ENCODE data around the gene TRIAP1. TPM values are rescaled to one million over a fixed set of nuclear protein-coding genes. Genes with fewer than 3 reads are reported as not detected.

TRIAP1 gene
- total RNA-seq, 1 donor from 2014 or later = 21.1 TPM

DNA sequence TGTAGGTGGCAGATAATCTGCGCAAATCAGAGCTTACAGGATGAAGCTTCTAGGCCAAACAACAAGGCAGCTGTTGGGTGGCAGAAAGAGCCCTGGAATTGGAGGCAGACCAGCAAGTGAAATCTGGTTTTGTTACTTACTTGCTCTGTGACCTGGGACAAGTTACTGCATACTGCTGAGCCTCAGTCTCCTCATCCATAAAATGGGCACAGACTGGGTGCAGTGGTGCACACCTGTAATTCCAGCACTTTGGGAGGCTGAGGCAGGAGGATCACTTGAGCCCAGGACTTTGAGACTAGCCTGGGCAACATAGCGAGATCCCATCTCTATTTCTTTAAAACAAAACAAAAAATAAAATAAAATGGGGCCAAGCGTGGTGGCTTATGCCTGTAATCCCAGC is 39.6 kb downstream of the TRIAP1 start:
- H3K4me1 ChIP-seq = no peaks in the 10 kb centered on the region
- TF ChIP-seq CTCF (IDR thresholded peaks at IDR 0.05) = no peak
- no peaks in the 10 kb centered on the region for H3K36me3 ChIP-seq
- ATAC-seq (no peak), DNase-seq (no peak)
- no peaks in the 10 kb centered on the region for H3K27me3 ChIP-seq
- no peaks in the 10 kb centered on the region for H3K9me3 ChIP-seq
- no peak overlapping the region for H3K4me3 ChIP-seq
- intact Hi-C loops (cut with DNase I) = no loop called here
- no peak overlapping the region for H3K27ac ChIP-seq

- intact Hi-C loops (cut with DNase I) = no loop called here
Measured at GRCh38 chr12:120406069-120406468, 40.1 kb downstream of the TRIAP1 start.

GRCh38 chr12:120404271-120404670 is 41.9 kb downstream of the TRIAP1 start:
- Histone ChIP-seq H3K9me3 (no peaks in the 10 kb centered on the region), H3K4me1 (no peaks in the 10 kb centered on the region), H3K4me3 (no peak overlapping the region), H3K27ac (no peak overlapping the region), H3K27me3 (no peaks in the 10 kb centered on the region), H3K36me3 (no peaks in the 10 kb centered on the region)
- intact Hi-C loops (cut with DNase I) = no loop called here
- no peak for ATAC-seq
- DNase-seq = no peak
- no peak for TF ChIP-seq CTCF (IDR thresholded peaks at IDR 0.05)

More at GRCh38 chr12:120406069-120406468, 40.1 kb downstream of the TRIAP1 start:
- no peak for TF ChIP-seq CTCF (IDR thresholded peaks at IDR 0.05)
- no peak for ATAC-seq
- Histone ChIP-seq H3K36me3 (no peaks in the 10 kb centered on the region), H3K4me1 (no peaks in the 10 kb centered on the region), H3K27me3 (no peaks in the 10 kb centered on the region), H3K4me3 (no peak overlapping the region), H3K27ac (no peak overlapping the region), H3K9me3 (no peaks in the 10 kb centered on the region)
- DNase-seq = no peak

GRCh38 chr12:120403869-120404268 is 42.3 kb downstream of the TRIAP1 start:
- no peak for TF ChIP-seq CTCF (IDR thresholded peaks at IDR 0.05)
- Histone ChIP-seq H3K4me1 (no peaks in the 10 kb centered on the region), H3K27me3 (no peaks in the 10 kb centered on the region), H3K27ac (no peak overlapping the region), H3K4me3 (no peak overlapping the region), H3K36me3 (no peaks in the 10 kb centered on the region), H3K9me3 (no peaks in the 10 kb centered on the region)
- ATAC-seq (no peak), DNase-seq (no peak)
- intact Hi-C loops (cut with DNase I) = no loop called here

GRCh38 chr12:120402217-120402616 is 44.0 kb downstream of the TRIAP1 start:
- no peak for DNase-seq

More at GRCh38 chr12:120402217-120402616, 44.0 kb downstream of the TRIAP1 start:
- intact Hi-C loops (cut with DNase I) = no loop called here
- no peak overlapping the region for H3K27ac ChIP-seq
- ATAC-seq = no peak
- TF ChIP-seq CTCF (IDR thresholded peaks at IDR 0.05) = no peak
- no peaks in the 10 kb centered on the region for H3K4me1 ChIP-seq
- no peak overlapping the region for H3K4me3 ChIP-seq
- H3K36me3 ChIP-seq = no peaks in the 10 kb centered on the region
- H3K9me3 ChIP-seq = no peaks in the 10 kb centered on the region
- no peaks in the 10 kb centered on the region for H3K27me3 ChIP-seq

Data from upper lobe of right lung (tissue), 1 donor.